ENCODE measurements around the gene HLA-DPA1. TPM values are rescaled to one million over a fixed set of nuclear protein-coding genes. Genes with fewer than 3 reads are reported as not detected.

Gene HLA-DPA1
- total RNA-seq, 1 experiment from 2014 or later, result 0.43 TPM

DNA sequence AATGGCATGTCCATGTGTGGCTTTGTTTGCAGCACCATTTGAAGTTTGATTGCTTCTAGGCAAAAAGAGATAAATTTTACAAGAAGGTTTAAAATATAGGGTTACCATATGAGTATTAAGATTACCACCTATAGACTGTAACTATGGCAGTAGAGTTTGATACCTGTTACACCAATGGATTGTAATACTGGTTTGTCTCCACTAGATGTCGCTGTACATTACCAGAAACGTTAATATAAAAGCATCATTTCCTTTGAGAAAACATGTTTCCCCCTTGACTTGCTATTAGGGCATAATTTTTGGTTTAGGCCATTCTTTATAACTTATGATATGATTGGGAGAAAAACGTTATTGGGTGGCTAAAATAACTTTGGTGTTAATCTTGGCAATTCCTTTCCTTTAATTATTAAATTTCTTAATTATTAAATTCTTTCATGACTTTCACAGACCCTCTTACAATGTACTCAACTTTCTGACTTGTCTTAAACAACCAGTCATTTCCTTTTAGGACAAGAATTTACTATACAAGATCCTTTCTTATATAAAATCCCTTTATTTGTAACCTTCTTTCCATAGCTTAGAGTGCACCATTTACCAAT, 45.2 kb upstream of the HLA-DPA1 start:
- peak; percentile 71 for DNase-seq (ENCODE audit: low spot score)
- Histone ChIP-seq H3K27ac (ENCODE audit: low read depth, low read length, poor library complexity, severe bottlenecking) (no peak overlapping the region), H3K27me3 (replicated peaks; ENCODE audit: insufficient read depth, low read depth, low read length, poor library complexity) (peaks cover 39% of the 10 kb centered on the region), H3K4me1 (ENCODE audit: insufficient read depth, low read length, poor library complexity, severe bottlenecking) (peaks cover 5% of the 10 kb centered on the region), H3K36me3 (ENCODE audit: insufficient read depth, low read length, poor library complexity, severe bottlenecking) (no peaks in the 10 kb centered on the region), H3K9me3 (ENCODE audit: low read depth, low read length, poor library complexity, severe bottlenecking) (peaks cover 7% of the 10 kb centered on the region), H3K4me3 (ENCODE audit: low read depth, low read length, poor library complexity, severe bottlenecking) (no peak overlapping the region)
- ChIA-PET POLR2A (ENCODE audit: low non-redundant PET) (no interaction called here), CTCF (no interaction called here)
- no TSS peak for BruUV-seq (replicated peaks)
- intact Hi-C loops (cut with micrococcal nuclease; ENCODE audit: unreplicated experiment), result loop anchor here (2.0 kb wide), 1 partner anchor 130 kb away; no protein-coding TSS in a partner anchor
- TF ChIP-seq, protein P1, sequence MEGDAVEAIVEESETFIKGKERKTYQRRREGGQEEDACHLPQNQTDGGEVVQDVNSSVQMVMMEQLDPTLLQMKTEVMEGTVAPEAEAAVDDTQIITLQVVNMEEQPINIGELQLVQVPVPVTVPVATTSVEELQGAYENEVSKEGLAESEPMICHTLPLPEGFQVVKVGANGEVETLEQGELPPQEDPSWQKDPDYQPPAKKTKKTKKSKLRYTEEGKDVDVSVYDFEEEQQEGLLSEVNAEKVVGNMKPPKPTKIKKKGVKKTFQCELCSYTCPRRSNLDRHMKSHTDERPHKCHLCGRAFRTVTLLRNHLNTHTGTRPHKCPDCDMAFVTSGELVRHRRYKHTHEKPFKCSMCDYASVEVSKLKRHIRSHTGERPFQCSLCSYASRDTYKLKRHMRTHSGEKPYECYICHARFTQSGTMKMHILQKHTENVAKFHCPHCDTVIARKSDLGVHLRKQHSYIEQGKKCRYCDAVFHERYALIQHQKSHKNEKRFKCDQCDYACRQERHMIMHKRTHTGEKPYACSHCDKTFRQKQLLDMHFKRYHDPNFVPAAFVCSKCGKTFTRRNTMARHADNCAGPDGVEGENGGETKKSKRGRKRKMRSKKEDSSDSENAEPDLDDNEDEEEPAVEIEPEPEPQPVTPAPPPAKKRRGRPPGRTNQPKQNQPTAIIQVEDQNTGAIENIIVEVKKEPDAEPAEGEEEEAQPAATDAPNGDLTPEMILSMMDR (conservative IDR thresholded peaks at IDR 0.05; ENCODE audit: low read depth, low read length), result peak; percentile 82
- no peak for TF ChIP-seq EZH2 (IDR thresholded peaks at IDR 0.05; ENCODE audit: borderline replicate concordance, low read depth, low read length, poor library complexity, severe bottlenecking)

- no peak overlapping the region for H3K4me3 ChIP-seq (ENCODE audit: low read depth, low read length, poor library complexity, severe bottlenecking)
- no peaks in the 10 kb centered on the region for H3K36me3 ChIP-seq (ENCODE audit: insufficient read depth, low read length, poor library complexity, severe bottlenecking)
- peaks cover 39% of the 10 kb centered on the region for H3K27me3 ChIP-seq (replicated peaks; ENCODE audit: insufficient read depth, low read depth, low read length, poor library complexity)
- H3K4me1 ChIP-seq (ENCODE audit: insufficient read depth, low read length, poor library complexity, severe bottlenecking), result peaks cover 5% of the 10 kb centered on the region
- no TSS peak for BruUV-seq (replicated peaks)
- TF ChIP-seq EZH2 (IDR thresholded peaks at IDR 0.05; ENCODE audit: borderline replicate concordance, low read depth, low read length, poor library complexity, severe bottlenecking), result no peak
- TF ChIP-seq, protein P1 (conservative IDR thresholded peaks at IDR 0.05; ENCODE audit: low read depth, low read length), result no peak
- no peak overlapping the region for H3K27ac ChIP-seq (ENCODE audit: low read depth, low read length, poor library complexity, severe bottlenecking)
- no peak for DNase-seq (ENCODE audit: low spot score)
- POLR2A ChIA-PET (ENCODE audit: low non-redundant PET), result no interaction called here
- intact Hi-C loops (cut with micrococcal nuclease; ENCODE audit: unreplicated experiment), result loop anchor here (2.0 kb wide), 1 partner anchor 131 kb away; no protein-coding TSS in a partner anchor
- CTCF ChIA-PET, result interaction anchor here (0.5 to 1.0 kb wide), 2 partner anchors 8 to 1360 kb away, joined by 4 read pairs; no protein-coding TSS in a partner anchor
- no peaks in the 10 kb centered on the region for H3K9me3 ChIP-seq (ENCODE audit: low read depth, low read length, poor library complexity, severe bottlenecking)
These were observed 44.4 kb upstream of the HLA-DPA1 start for GRCh38 chr6:33117811-33118277.

- no TSS peak for BruUV-seq (replicated peaks)
- Histone ChIP-seq H3K36me3 (ENCODE audit: insufficient read depth, low read length, poor library complexity, severe bottlenecking) (no peaks in the 10 kb centered on the region), H3K27ac (ENCODE audit: low read depth, low read length, poor library complexity, severe bottlenecking) (no peak overlapping the region), H3K9me3 (ENCODE audit: low read depth, low read length, poor library complexity, severe bottlenecking) (no peaks in the 10 kb centered on the region), H3K27me3 (replicated peaks; ENCODE audit: insufficient read depth, low read depth, low read length, poor library complexity) (peaks cover 39% of the 10 kb centered on the region), H3K4me1 (ENCODE audit: insufficient read depth, low read length, poor library complexity, severe bottlenecking) (peaks cover 5% of the 10 kb centered on the region), H3K4me3 (ENCODE audit: low read depth, low read length, poor library complexity, severe bottlenecking) (no peak overlapping the region)
- ChIA-PET POLR2A (ENCODE audit: low non-redundant PET) (no interaction called here), CTCF (interaction anchor here (0.5 to 1.2 kb wide), 4 partner anchors 9 to 1361 kb away, joined by 3 to 4 read pairs (median 4); no protein-coding TSS in a partner anchor)
- intact Hi-C loops (cut with micrococcal nuclease; ENCODE audit: unreplicated experiment), result no loop called here
- peak; percentile 15 for DNase-seq (ENCODE audit: low spot score)
- TF ChIP-seq EZH2 (IDR thresholded peaks at IDR 0.05; ENCODE audit: borderline replicate concordance, low read depth, low read length, poor library complexity, severe bottlenecking), result no peak
- TF ChIP-seq, protein P1 (conservative IDR thresholded peaks at IDR 0.05; ENCODE audit: low read depth, low read length), result no peak
These were observed 43.6 kb upstream of the HLA-DPA1 start for GRCh38 chr6:33116841-33117711.

Data from A673 (cell line).